GOT3 (cell line): Measurements from ENCODE around the gene BARHL1.

Experiments used
- DNase-seq: peaks from one replicate; lab custom pipeline; 2025; ENCODE audit warnings: mixed read lengths; lab: John Stamatoyannopoulos, UW

Gene BARHL1

GRCh38 chr9:132615774-132616173 lies 33.4 kb downstream of the BARHL1 start:
- no peak for DNase-seq

DNA sequence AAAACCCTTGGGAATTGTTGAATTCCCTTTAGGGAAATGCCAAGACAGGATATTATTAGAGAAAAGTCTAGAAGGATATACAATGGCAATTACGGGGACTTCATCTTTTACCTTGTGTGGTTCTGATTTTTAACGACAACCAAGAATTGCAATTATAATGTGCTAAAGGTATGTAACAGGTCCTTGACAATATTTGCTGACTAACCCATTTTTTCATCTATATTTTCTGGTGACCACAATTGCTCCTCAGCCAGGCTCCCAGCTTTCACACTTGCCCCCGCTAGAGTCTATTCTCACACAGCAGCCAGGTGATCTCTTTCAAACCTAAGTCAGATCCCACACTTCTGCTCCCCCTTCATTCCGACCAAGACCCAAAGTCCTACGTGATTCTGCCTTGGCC lies 34.3 kb downstream of the BARHL1 start:
- DNase-seq: no peak

GRCh38 chr9:132622159-132622558 lies 39.8 kb downstream of the BARHL1 start:
- DNase-seq: no peak

- no peak for DNase-seq
Measured at GRCh38 chr9:132626285-132626684, 43.9 kb downstream of the BARHL1 start.

DNA sequence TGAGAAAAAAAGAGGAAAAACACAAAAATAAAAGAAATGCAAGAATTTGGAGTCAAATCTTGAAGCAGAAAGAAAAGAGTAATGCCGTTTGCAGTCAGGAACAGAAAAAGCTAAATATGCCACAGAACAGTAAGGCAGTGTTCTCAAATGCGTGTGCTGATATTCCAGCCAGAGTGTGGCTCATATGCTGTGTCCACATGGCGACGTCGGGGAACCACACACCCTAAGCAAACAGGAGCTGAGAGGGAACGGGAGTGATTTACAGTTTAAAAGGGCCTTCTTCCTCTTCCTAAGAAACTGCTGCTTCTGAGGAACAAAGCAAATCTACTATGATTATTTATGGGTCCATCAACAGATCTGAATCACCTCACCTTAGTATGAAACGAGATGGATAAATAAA lies 44.7 kb downstream of the BARHL1 start:
- no peak for DNase-seq

- DNase-seq: no peak
Measured at GRCh38 chr9:132627594-132627993, 45.2 kb downstream of the BARHL1 start.

GRCh38 chr9:132628746-132629145 lies 46.3 kb downstream of the BARHL1 start:
- DNase-seq: no peak

- no peak for DNase-seq
Measured at GRCh38 chr9:132630116-132630515, 47.7 kb downstream of the BARHL1 start.

DNA sequence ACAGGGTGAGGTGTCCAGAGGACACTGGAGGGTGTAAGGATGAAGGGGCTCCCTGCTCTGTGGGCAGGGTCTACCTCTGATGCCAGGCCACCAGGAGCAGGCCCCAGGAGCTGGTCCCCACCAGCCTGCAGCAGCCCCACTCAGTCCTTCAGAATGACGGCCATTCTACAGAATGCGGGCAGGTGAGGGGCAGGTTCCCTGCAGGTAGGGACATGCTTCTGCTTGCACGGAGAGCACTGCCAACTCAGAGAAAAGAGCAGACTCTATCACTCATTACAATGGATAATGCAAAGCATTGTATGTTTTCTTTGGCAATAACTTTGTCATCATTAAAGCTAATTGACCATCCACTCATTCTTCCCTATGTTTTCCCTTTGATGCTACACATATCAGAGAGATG lies 48.4 kb downstream of the BARHL1 start:
- no peak for DNase-seq

GRCh38 chr9:132631280-132631679 lies 48.9 kb downstream of the BARHL1 start:
- no peak for DNase-seq

DNA sequence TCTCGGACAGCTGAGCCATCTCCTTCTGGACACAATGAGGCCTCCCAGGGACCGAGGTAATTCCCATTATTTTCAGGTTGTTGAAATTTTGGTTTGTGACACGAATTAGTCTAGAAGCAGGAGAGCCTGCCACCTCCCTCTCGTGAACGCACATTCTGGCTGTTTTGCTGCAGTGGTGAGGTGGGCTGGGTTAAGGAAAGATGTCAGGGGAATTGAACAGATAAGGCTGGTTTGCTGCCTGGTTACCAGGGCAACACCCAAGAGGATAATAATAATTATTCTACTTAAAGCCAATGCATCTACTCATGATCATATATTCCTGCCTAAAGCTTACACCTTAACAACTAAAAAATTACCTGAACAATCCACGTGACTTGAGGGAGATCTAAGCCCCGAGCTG lies 49.3 kb downstream of the BARHL1 start:
- no peak for DNase-seq

- no peak for DNase-seq
Measured at GRCh38 chr9:132632413-132633129, 50.2 kb downstream of the BARHL1 start.

GRCh38 chr9:132634327-132634726 lies 51.9 kb downstream of the BARHL1 start:
- no peak for DNase-seq

- DNase-seq: no peak
Measured at GRCh38 chr9:132637351-132637750, 54.9 kb downstream of the BARHL1 start.

DNA sequence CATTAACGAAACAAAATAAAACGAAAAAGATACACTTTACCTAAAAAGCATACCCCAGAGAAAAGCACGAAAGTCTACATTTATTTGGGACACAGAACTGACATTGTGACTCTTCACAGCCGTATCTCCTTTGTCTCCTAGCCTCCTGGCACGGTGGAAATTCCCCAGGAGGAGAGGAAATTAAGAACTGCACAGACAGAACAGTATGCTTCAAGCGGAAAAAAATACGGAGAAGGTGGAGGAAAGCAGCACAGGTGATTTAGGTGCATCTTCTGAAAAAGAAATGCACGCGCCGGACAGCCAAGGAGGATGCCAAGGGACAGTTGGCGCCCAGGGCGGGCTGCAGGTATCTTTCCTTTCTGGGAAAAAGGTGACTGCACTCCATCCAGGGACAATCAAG lies 55.4 kb downstream of the BARHL1 start:
- no peak for DNase-seq

GRCh38 chr9:132638240-132638639 lies 55.8 kb downstream of the BARHL1 start:
- no peak for DNase-seq

GRCh38 chr9:132639322-132639721 lies 56.9 kb downstream of the BARHL1 start:
- no peak for DNase-seq
